RKO (cell line): Measurements from ENCODE around the gene MED10.
"Not testable (repeated sequence)": the region's sequence is repeated elsewhere in the genome, so short reads cannot be mapped to it uniquely, and the experiment has no call there.

Source experiments
- DNase-seq: peaks from one replicate; pipeline ENCODE4 v3.0.0-alpha.2; 2016; ENCODE audit warnings: low spot score

The MED10 gene

GRCh38 chr5:6372251-6373080, 5.9 kb downstream of the MED10 start:
- DNase-seq = no peak

GRCh38 chr5:6371079-6371810, 7.1 kb downstream of the MED10 start:
- DNase-seq = no peak

- no peak for DNase-seq
Observed at GRCh38 chr5:6370580-6370979, 7.8 kb downstream of the MED10 start.

- DNase-seq = no peak
Observed at GRCh38 chr5:6365977-6366590, 12.3 kb downstream of the MED10 start.

GRCh38 chr5:6365142-6365976, 13.0 kb downstream of the MED10 start:
- DNase-seq = no peak

GRCh38 chr5:6363454-6364011, 14.8 kb downstream of the MED10 start:
- not testable (repeated sequence) for DNase-seq

- no peak for DNase-seq
Observed at GRCh38 chr5:6362846-6363245, 15.5 kb downstream of the MED10 start.

GRCh38 chr5:6361101-6361500, 17.2 kb downstream of the MED10 start:
- no peak for DNase-seq

GRCh38 chr5:6360323-6361072, 17.8 kb downstream of the MED10 start:
- no peak for DNase-seq

- no peak for DNase-seq
Observed at GRCh38 chr5:6359555-6360322, 18.6 kb downstream of the MED10 start.

GRCh38 chr5:6358434-6358820, 19.9 kb downstream of the MED10 start:
- no peak for DNase-seq

- DNase-seq = not testable (repeated sequence)
Observed at GRCh38 chr5:6357817-6358433, 20.4 kb downstream of the MED10 start.

GRCh38 chr5:6356578-6357164, 21.7 kb downstream of the MED10 start:
- DNase-seq = no peak

GRCh38 chr5:6355294-6355693, 23.1 kb downstream of the MED10 start:
- DNase-seq = no peak

- DNase-seq = no peak
Observed at GRCh38 chr5:6354848-6355247, 23.5 kb downstream of the MED10 start.

GRCh38 chr5:6353602-6354302, 24.6 kb downstream of the MED10 start:
- no peak for DNase-seq

GRCh38 chr5:6350277-6351090, 27.9 kb downstream of the MED10 start:
- no peak for DNase-seq

GRCh38 chr5:6349387-6349786, 29.0 kb downstream of the MED10 start:
- no peak for DNase-seq
